Esophagus muscularis mucosa (tissue), 4 donors: ENCODE data around the gene CCDC12. TPM values are rescaled to one million over a fixed set of nuclear protein-coding genes. Genes with fewer than 3 reads are reported as not detected.

Source experiments
- DNase-seq: peaks from one replicate; pipeline ENCODE4 v3.0.0-alpha.2; 2017; ENCODE audit errors: extremely low spot score
- H3K27ac ChIP-seq, 4 donors: fragments of 200-600 bp; sonication (generic); replicated peaks in 1 of 4; 1 replicate in 3 of 4; 2 replicates in 1 of 4; pipeline ENCODE4 v1.5.1; 2016 to 2019; ENCODE audit warnings: mild to moderate bottlenecking in 1 of 4
- H3K27me3 ChIP-seq, 4 donors: fragments of 200-600 bp; sonication (generic); one replicate each; pipeline versions ENCODE4 v1.5.1 to v1.6.0; 2016 to 2019
- H3K36me3 ChIP-seq, 4 donors: fragments of 200-600 bp; sonication (generic); one replicate each; pipeline ENCODE4 v1.5.1; 2016 to 2019
- H3K4me1 ChIP-seq, 4 donors: fragments of 200-600 bp; sonication (generic); one replicate each; pipeline ENCODE4 v1.5.1; 2016 to 2019
- H3K4me3 ChIP-seq, 4 donors: fragments of 200-600 bp; sonication (generic); 1 replicate in 2 of 4; 2 replicates in 2 of 4; pipeline ENCODE4 v1.5.1; 2016 to 2019; ENCODE audit warnings: mild to moderate bottlenecking in 4 of 4, moderate library complexity in 1 of 4
- H3K9me3 ChIP-seq, 4 donors: fragments of 200-600 bp; sonication (generic); 1 replicate in 3 of 4; 2 replicates in 1 of 4; pipeline ENCODE4 v1.5.1; 2016 to 2019
- CTCF ChIP-seq, 3 experiments: fragments of 200-600 bp in 2 of 3; fragments of 450-650 bp in 1 of 3; sonication (generic) in 2 of 3; IDR thresholded peaks; one replicate each; pipeline ENCODE4 v1.5.1; 2017 to 2019; ENCODE audit warnings: antibody characterized with exemption in 3 of 3, mild to moderate bottlenecking in 2 of 3, moderate library complexity in 1 of 3
- EP300 ChIP-seq: sonication (generic); formaldehyde crosslinking; IDR thresholded peaks from one replicate; pipeline ENCODE4 v1.6.1; 2017; ENCODE audit warnings: antibody characterized with exemption
- POLR2A ChIP-seq: fragments of 450-650 bp; IDR thresholded peaks from one replicate; pipeline ENCODE4 v1.6.1; 2017; ENCODE audit warnings: antibody characterized with exemption, moderate library complexity, mild to moderate bottlenecking, low read depth
- POLR2AphosphoS5 ChIP-seq, 2 donors: sonication (generic); formaldehyde crosslinking; IDR thresholded peaks; one replicate each; pipeline ENCODE4 v1.6.1; 2017; ENCODE audit warnings: antibody characterized with exemption in 2 of 2
- WGBS: methylation state at CpG from one replicate; pipeline ENCODE4 v1.1.5; 2018; 5-methylcytosine and 5-hydroxymethylcytosine counted together
- intact Hi-C: fragments of 100-400 bp; cut with DNase I; formaldehyde crosslinking; loops from one replicate; pipeline ENCODE4 v1.15.1; 2023
- total RNA-seq, 4 donors: library from RNA; depleted of rRNA; stranded (reverse); fragments of >200 nt; gene quantifications; one replicate each; pipeline versions ENCODE4 v1.1.0 to v1.2.1, GENCODE V29; 2016

CCDC12 gene
- total RNA-seq, 4 donors from 2014 or later: 27.5 to 54.8 (median 36.7) TPM

DNA sequence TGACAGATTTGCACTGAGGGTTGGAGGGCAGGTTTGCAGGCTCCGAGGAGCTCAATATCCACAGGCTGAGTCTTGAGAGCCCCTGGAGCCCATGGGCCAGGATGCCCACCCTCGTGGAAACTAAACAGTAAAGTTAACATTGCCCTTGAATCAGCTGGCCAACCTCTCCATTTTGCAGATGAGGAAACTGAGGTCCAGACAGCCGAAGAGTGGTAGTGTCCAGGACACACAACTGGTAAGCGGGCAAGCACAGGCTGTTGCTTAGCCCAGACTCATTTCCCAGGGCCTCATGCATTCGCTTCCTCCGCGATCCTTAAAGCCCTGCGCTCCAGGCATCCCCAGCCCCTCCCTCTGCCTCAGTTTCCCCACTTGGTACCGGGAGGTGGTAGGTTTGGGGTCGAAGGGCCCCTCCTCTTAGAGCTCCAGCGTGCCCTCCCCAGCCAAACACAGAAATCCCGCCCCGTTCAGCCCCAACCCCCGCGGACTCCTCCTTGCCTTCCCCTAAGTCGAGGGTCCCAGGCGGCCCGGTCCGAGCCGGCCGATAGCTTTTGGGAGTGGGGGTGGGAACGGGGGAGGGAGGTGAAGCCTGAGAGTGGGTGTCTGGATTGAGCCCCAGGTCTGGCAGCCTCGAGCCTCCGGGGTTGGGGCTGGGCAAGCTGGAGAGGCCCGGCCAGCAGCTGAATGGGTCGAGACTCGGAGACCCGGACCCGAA is 95.5 kb downstream of the CCDC12 start:
- peaks cover 0 to 31% (median 0%) of the 10 kb centered on the region in 4 donors for H3K27me3 ChIP-seq
- DNase-seq: no peak
- peaks cover 13 to 64% (median 49%) of the 10 kb centered on the region in 4 donors for H3K4me1 ChIP-seq
- H3K27ac ChIP-seq: peak overlapping the region; percentile 79 to 86 (median 84)
- H3K9me3 ChIP-seq: no peaks in the 10 kb centered on the region
- no peaks in the 10 kb centered on the region for H3K36me3 ChIP-seq
- WGBS: 53% methylated on average over 28 of the region's 29 CpGs
- TF ChIP-seq POLR2AphosphoS5 (IDR thresholded peaks at IDR 0.05): no peak
- no peak for TF ChIP-seq POLR2A
- TF ChIP-seq EP300: no peak
- no peak for TF ChIP-seq CTCF (IDR thresholded peaks at IDR 0.05)
- intact Hi-C loops: no loop called here
- H3K4me3 ChIP-seq: peak overlapping the region; percentile 69 to 77 (median 72)

GRCh38 chr3:46878781-46879436 is 97.6 kb downstream of the CCDC12 start:
- H3K36me3 ChIP-seq: no peaks in the 10 kb centered on the region
- no peak overlapping the region for H3K4me3 ChIP-seq
- no peaks in the 10 kb centered on the region for H3K9me3 ChIP-seq
- intact Hi-C loops: no loop called here
- peak overlapping the region in 2 of 4 donors; percentile 27 to 52 for H3K27ac ChIP-seq
- TF ChIP-seq POLR2AphosphoS5 (IDR thresholded peaks at IDR 0.05) (no peak), POLR2A (no peak), EP300 (no peak), CTCF (IDR thresholded peaks at IDR 0.05) (no peak)
- WGBS: 80% methylated on average over 1 of the region's 2 CpGs
- H3K4me1 ChIP-seq: peaks cover 24 to 69% (median 53%) of the 10 kb centered on the region in 4 donors
- H3K27me3 ChIP-seq: peaks cover 0 to 31% (median 0%) of the 10 kb centered on the region in 4 donors
- DNase-seq: no peak

- DNase-seq: no peak
- H3K27ac ChIP-seq: peak within 1 kb of the TSS in 2 of 4 donors; percentile 27 to 52
- H3K9me3 ChIP-seq: no peaks in the 10 kb centered on the region
- no peak for TF ChIP-seq EP300
- H3K27me3 ChIP-seq: peaks cover 0 to 18% (median 0%) of the 10 kb centered on the region in 4 donors
- H3K4me1 ChIP-seq: peaks cover 37 to 69% (median 53%) of the 10 kb centered on the region in 4 donors
- no peak within 1 kb of the TSS for H3K4me3 ChIP-seq
- intact Hi-C loops: no loop called here
- no peaks in the 10 kb centered on the region for H3K36me3 ChIP-seq
- 88% methylated on average over 5 of the region's 7 CpGs for WGBS
Observed at GRCh38 chr3:46877406-46878125, 99.0 kb downstream of the CCDC12 start, which contains the start of gene PTH1R. Gene PTH1R, plus strand, starts transcription at chr3:46877721. Its CDS starts 5,839 bp downstream, at chr3:46883560.

GRCh38 chr3:46876313-46877300 is 99.9 kb downstream of the CCDC12 start:
- TF ChIP-seq EP300: no peak
- TF ChIP-seq CTCF (IDR thresholded peaks at IDR 0.05): no peak
- intact Hi-C loops: no loop called here
- Histone ChIP-seq H3K4me1 (peaks cover 39 to 62% (median 53%) of the 10 kb centered on the region in 4 donors), H3K27me3 (peaks cover 0 to 8% (median 0%) of the 10 kb centered on the region in 4 donors), H3K4me3 (no peak overlapping the region), H3K27ac (no peak overlapping the region), H3K9me3 (no peaks in the 10 kb centered on the region), H3K36me3 (no peaks in the 10 kb centered on the region)
- WGBS: 85% methylated on average over 10 of the region's 10 CpGs
- DNase-seq: no peak
